ENCODE measurements around the gene RRAS2.

- TF ChIP-seq CTCF (IDR thresholded peaks at IDR 0.05; ENCODE audit: insufficient read depth, low read depth, low read length) (no peak), EZH2 (IDR thresholded peaks at IDR 0.05; ENCODE audit: insufficient read depth, low read length) (no peak)
Observed at GRCh38 chr11:14254533-14255237, 104.3 kb downstream of the RRAS2 start.

All from astrocyte (in vitro differentiated cells and primary cell).